ENCODE results near the gene TUFT1. TPM values are rescaled to one million over a fixed set of nuclear protein-coding genes. Genes with fewer than 3 reads are reported as not detected.
"Not testable (repeated sequence)": the region's sequence is repeated elsewhere in the genome, so short reads cannot be mapped to it uniquely, and the experiment has no call there.

TUFT1 gene
- total RNA-seq, 1 donor from 2014 or later: 6.8 TPM

GRCh38 chr1:151520359-151520758 is 19.8 kb upstream of the TUFT1 start:
- Histone ChIP-seq H3K9me3 (ENCODE audit: control insufficient read depth in 3 of 3, low read length in 3 of 3) (no peaks in the 10 kb centered on the region), H3K4me1 (ENCODE audit: control insufficient read depth in 3 of 3, insufficient read depth in 3 of 3, low read length in 3 of 3) (no peaks in the 10 kb centered on the region), H3K4me3 (ENCODE audit: low read length in 3 of 3) (no peak overlapping the region), H3K9ac (ENCODE audit: low read depth in 1 of 3, low read length in 3 of 3) (no peak overlapping the region), H3K27me3 (ENCODE audit: control insufficient read depth in 3 of 3, insufficient read depth in 3 of 3, low read length in 3 of 3) (no peaks in the 10 kb centered on the region), H3K27ac (ENCODE audit: low read depth, low read length) (no peak overlapping the region), H3K36me3 (ENCODE audit: control insufficient read depth in 3 of 3, insufficient read depth in 3 of 3, low read length in 3 of 3) (no peaks in the 10 kb centered on the region)

GRCh38 chr1:151522427-151522826 is 17.7 kb upstream of the TUFT1 start:
- not testable (repeated sequence) for H3K27me3 ChIP-seq (ENCODE audit: control insufficient read depth in 3 of 3, insufficient read depth in 3 of 3, low read length in 3 of 3); H3K9me3 ChIP-seq (ENCODE audit: control insufficient read depth in 3 of 3, low read length in 3 of 3); H3K36me3 ChIP-seq (ENCODE audit: control insufficient read depth in 3 of 3, insufficient read depth in 3 of 3, low read length in 3 of 3)

GRCh38 chr1:151523326-151523725 is 16.8 kb upstream of the TUFT1 start:
- no peaks in the 10 kb centered on the region for H3K9me3 ChIP-seq (ENCODE audit: control insufficient read depth in 3 of 3, low read length in 3 of 3)
- no peaks in the 10 kb centered on the region for H3K4me1 ChIP-seq (ENCODE audit: control insufficient read depth in 3 of 3, insufficient read depth in 3 of 3, low read length in 3 of 3)
- H3K27me3 ChIP-seq (ENCODE audit: control insufficient read depth in 3 of 3, insufficient read depth in 3 of 3, low read length in 3 of 3): no peaks in the 10 kb centered on the region
- no peaks in the 10 kb centered on the region for H3K36me3 ChIP-seq (ENCODE audit: control insufficient read depth in 3 of 3, insufficient read depth in 3 of 3, low read length in 3 of 3)
- H3K27ac ChIP-seq (ENCODE audit: low read depth, low read length): no peak overlapping the region
- no peak overlapping the region for H3K9ac ChIP-seq (ENCODE audit: low read depth in 1 of 3, low read length in 3 of 3)
- no peak overlapping the region for H3K4me3 ChIP-seq (ENCODE audit: low read length in 3 of 3)

More at GRCh38 chr1:151522427-151522826, 17.7 kb upstream of the TUFT1 start:
- H3K4me1 ChIP-seq (ENCODE audit: control insufficient read depth in 3 of 3, insufficient read depth in 3 of 3, low read length in 3 of 3); H3K4me3 ChIP-seq (ENCODE audit: low read length in 3 of 3); H3K9ac ChIP-seq (ENCODE audit: low read depth in 1 of 3, low read length in 3 of 3); H3K27ac ChIP-seq (ENCODE audit: low read depth, low read length): not testable (repeated sequence)

GRCh38 chr1:151524736-151525135 is 15.4 kb upstream of the TUFT1 start:
- H3K9ac ChIP-seq (ENCODE audit: low read depth in 1 of 3, low read length in 3 of 3): no peak overlapping the region
- no peak overlapping the region for H3K27ac ChIP-seq (ENCODE audit: low read depth, low read length)
- peaks cover 0 to 4% (median 0%) of the 10 kb centered on the region in 3 donors for H3K27me3 ChIP-seq (ENCODE audit: control insufficient read depth in 3 of 3, insufficient read depth in 3 of 3, low read length in 3 of 3)
- no peaks in the 10 kb centered on the region for H3K36me3 ChIP-seq (ENCODE audit: control insufficient read depth in 3 of 3, insufficient read depth in 3 of 3, low read length in 3 of 3)
- no peaks in the 10 kb centered on the region for H3K9me3 ChIP-seq (ENCODE audit: control insufficient read depth in 3 of 3, low read length in 3 of 3)
- H3K4me1 ChIP-seq (ENCODE audit: control insufficient read depth in 3 of 3, insufficient read depth in 3 of 3, low read length in 3 of 3): no peaks in the 10 kb centered on the region
- H3K4me3 ChIP-seq (ENCODE audit: low read length in 3 of 3): no peak overlapping the region

- H3K9ac ChIP-seq (ENCODE audit: low read depth in 1 of 3, low read length in 3 of 3): no peak overlapping the region
- H3K9me3 ChIP-seq (ENCODE audit: control insufficient read depth in 3 of 3, low read length in 3 of 3): no peaks in the 10 kb centered on the region
- H3K4me3 ChIP-seq (ENCODE audit: low read length in 3 of 3): no peak overlapping the region
- H3K27ac ChIP-seq (ENCODE audit: low read depth, low read length): no peak overlapping the region
- no peaks in the 10 kb centered on the region for H3K4me1 ChIP-seq (ENCODE audit: control insufficient read depth in 3 of 3, insufficient read depth in 3 of 3, low read length in 3 of 3)
- H3K36me3 ChIP-seq (ENCODE audit: control insufficient read depth in 3 of 3, insufficient read depth in 3 of 3, low read length in 3 of 3): no peaks in the 10 kb centered on the region
- H3K27me3 ChIP-seq (ENCODE audit: control insufficient read depth in 3 of 3, insufficient read depth in 3 of 3, low read length in 3 of 3): peaks cover 0 to 4% (median 0%) of the 10 kb centered on the region in 3 donors
Measured at GRCh38 chr1:151526735-151527525, 13.2 kb upstream of the TUFT1 start.

- Histone ChIP-seq H3K4me1 (ENCODE audit: control insufficient read depth in 3 of 3, insufficient read depth in 3 of 3, low read length in 3 of 3) (no peaks in the 10 kb centered on the region), H3K27me3 (ENCODE audit: control insufficient read depth in 3 of 3, insufficient read depth in 3 of 3, low read length in 3 of 3) (peaks cover 0 to 4% (median 0%) of the 10 kb centered on the region in 3 donors), H3K27ac (ENCODE audit: low read depth, low read length) (no peak overlapping the region), H3K36me3 (ENCODE audit: control insufficient read depth in 3 of 3, insufficient read depth in 3 of 3, low read length in 3 of 3) (no peaks in the 10 kb centered on the region), H3K9me3 (ENCODE audit: control insufficient read depth in 3 of 3, low read length in 3 of 3) (no peaks in the 10 kb centered on the region), H3K9ac (ENCODE audit: low read depth in 1 of 3, low read length in 3 of 3) (no peak overlapping the region), H3K4me3 (ENCODE audit: low read length in 3 of 3) (no peak overlapping the region)
Measured at GRCh38 chr1:151529211-151529702, 10.9 kb upstream of the TUFT1 start.

- H3K9ac ChIP-seq (ENCODE audit: low read depth in 1 of 3, low read length in 3 of 3): no peak overlapping the region
- no peaks in the 10 kb centered on the region for H3K4me1 ChIP-seq (ENCODE audit: control insufficient read depth in 3 of 3, insufficient read depth in 3 of 3, low read length in 3 of 3)
- peaks cover 0 to 4% (median 0%) of the 10 kb centered on the region in 3 donors for H3K27me3 ChIP-seq (ENCODE audit: control insufficient read depth in 3 of 3, insufficient read depth in 3 of 3, low read length in 3 of 3)
- H3K4me3 ChIP-seq (ENCODE audit: low read length in 3 of 3): no peak overlapping the region
- no peaks in the 10 kb centered on the region for H3K9me3 ChIP-seq (ENCODE audit: control insufficient read depth in 3 of 3, low read length in 3 of 3)
- H3K27ac ChIP-seq (ENCODE audit: low read depth, low read length): no peak overlapping the region
- H3K36me3 ChIP-seq (ENCODE audit: control insufficient read depth in 3 of 3, insufficient read depth in 3 of 3, low read length in 3 of 3): no peaks in the 10 kb centered on the region
Measured at GRCh38 chr1:151529781-151530180, 10.3 kb upstream of the TUFT1 start.

- H3K36me3 ChIP-seq (ENCODE audit: control insufficient read depth in 3 of 3, insufficient read depth in 3 of 3, low read length in 3 of 3): no peaks in the 10 kb centered on the region
- no peak overlapping the region for H3K4me3 ChIP-seq (ENCODE audit: low read length in 3 of 3)
- no peaks in the 10 kb centered on the region for H3K4me1 ChIP-seq (ENCODE audit: control insufficient read depth in 3 of 3, insufficient read depth in 3 of 3, low read length in 3 of 3)
- peaks cover 0 to 4% (median 0%) of the 10 kb centered on the region in 3 donors for H3K27me3 ChIP-seq (ENCODE audit: control insufficient read depth in 3 of 3, insufficient read depth in 3 of 3, low read length in 3 of 3)
- no peak overlapping the region for H3K9ac ChIP-seq (ENCODE audit: low read depth in 1 of 3, low read length in 3 of 3)
- H3K27ac ChIP-seq (ENCODE audit: low read depth, low read length): no peak overlapping the region
- no peaks in the 10 kb centered on the region for H3K9me3 ChIP-seq (ENCODE audit: control insufficient read depth in 3 of 3, low read length in 3 of 3)
Measured at GRCh38 chr1:151530461-151530860, 9.6 kb upstream of the TUFT1 start.

- Histone ChIP-seq H3K27me3 (ENCODE audit: control insufficient read depth in 3 of 3, insufficient read depth in 3 of 3, low read length in 3 of 3) (peaks cover 0 to 4% (median 0%) of the 10 kb centered on the region in 3 donors), H3K4me1 (ENCODE audit: control insufficient read depth in 3 of 3, insufficient read depth in 3 of 3, low read length in 3 of 3) (no peaks in the 10 kb centered on the region), H3K27ac (ENCODE audit: low read depth, low read length) (no peak overlapping the region), H3K4me3 (ENCODE audit: low read length in 3 of 3) (no peak overlapping the region), H3K36me3 (ENCODE audit: control insufficient read depth in 3 of 3, insufficient read depth in 3 of 3, low read length in 3 of 3) (no peaks in the 10 kb centered on the region), H3K9ac (ENCODE audit: low read depth in 1 of 3, low read length in 3 of 3) (no peak overlapping the region), H3K9me3 (ENCODE audit: control insufficient read depth in 3 of 3, low read length in 3 of 3) (no peaks in the 10 kb centered on the region)
Measured at GRCh38 chr1:151533870-151534269, 6.2 kb upstream of the TUFT1 start.

GRCh38 chr1:151534662-151535278 is 5.3 kb upstream of the TUFT1 start:
- Histone ChIP-seq H3K36me3 (ENCODE audit: control insufficient read depth in 3 of 3, insufficient read depth in 3 of 3, low read length in 3 of 3) (no peaks in the 10 kb centered on the region), H3K27me3 (ENCODE audit: control insufficient read depth in 3 of 3, insufficient read depth in 3 of 3, low read length in 3 of 3) (no peaks in the 10 kb centered on the region)

More at GRCh38 chr1:151534662-151535278, 5.3 kb upstream of the TUFT1 start:
- Histone ChIP-seq H3K9ac (ENCODE audit: low read depth in 1 of 3, low read length in 3 of 3) (no peak overlapping the region), H3K4me1 (ENCODE audit: control insufficient read depth in 3 of 3, insufficient read depth in 3 of 3, low read length in 3 of 3) (peaks cover 5 to 8% (median 7%) of the 10 kb centered on the region in 3 donors), H3K4me3 (ENCODE audit: low read length in 3 of 3) (no peak overlapping the region), H3K27ac (ENCODE audit: low read depth, low read length) (no peak overlapping the region), H3K9me3 (ENCODE audit: control insufficient read depth in 3 of 3, low read length in 3 of 3) (no peaks in the 10 kb centered on the region)

Data from skeletal muscle tissue (tissue), 4 donors.